ENCODE results near the gene CEP76. TPM values are rescaled to one million over a fixed set of nuclear protein-coding genes. Genes with fewer than 3 reads are reported as not detected.

Gene CEP76
- total RNA-seq, 1 experiment from 2014 or later = 13.5 TPM

- Histone ChIP-seq H3K9me2 (ENCODE audit: insufficient read depth) (no peaks in the 10 kb centered on the region), H3K27me3 (ENCODE audit: insufficient read depth, low read length) (no peaks in the 10 kb centered on the region), H2AFZ (ENCODE audit: low read depth, low read length, poor library complexity, severe bottlenecking) (peak within 1 kb of the TSS; percentile 20), H3K36me3 (ENCODE audit: control insufficient read depth in 1 of 2, insufficient read depth in 2 of 2, low read length in 2 of 2) (no peaks in the 10 kb centered on the region), H3K4me2 (ENCODE audit: low read length) (peak within 1 kb of the TSS; percentile 83), H3K9me3 (ENCODE audit: control insufficient read depth in 1 of 2, insufficient read depth in 1 of 2, low read depth in 1 of 2, low read length in 2 of 2) (no peaks in the 10 kb centered on the region), H3K79me2 (ENCODE audit: insufficient read depth, low read length) (peaks cover 32% of the 10 kb centered on the region), H3K4me1 (ENCODE audit: control insufficient read depth in 1 of 2, insufficient read depth in 2 of 2, low read length in 2 of 2) (peaks cover 10 to 35% of the 10 kb centered on the region in 2 experiments), H3K4me3 (replicated peaks in 1 of 2; ENCODE audit: low read depth in 1 of 2, low read length in 2 of 2) (peak within 1 kb of the TSS; percentile 62 to 79), H3K27ac (ENCODE audit: low read depth, low read length) (peak within 1 kb of the TSS; percentile 75), H3K9ac (ENCODE audit: low read length) (peak within 1 kb of the TSS; percentile 74), H4K20me1 (ENCODE audit: insufficient read depth) (0 out of 2 replicates have a peak, but pooled peaks cover 3% of the 10 kb centered on the region)
- no TSS peak for BruUV-seq (replicated peaks)
- ChIA-PET RAD21 (ENCODE audit: low non-redundant PET in 1 of 2, low total read pairs in 2 of 2, uncharacterized antibody in 2 of 2, unreplicated experiment in 2 of 2) (interaction anchor here in 1 of 2 experiments (0.7 kb wide), 1 partner anchor 265 kb away, joined by 4 read pairs; no protein-coding TSS in a partner anchor), POLR2A (interaction anchor here (1.0 kb wide), 1 partner anchor 265 kb away, joined by 3 read pairs; no protein-coding TSS in a partner anchor), CTCF (interaction anchor here (1.1 to 1.8 kb wide), 2 partner anchors 263 to 374 kb away, joined by 3 to 26 read pairs; no protein-coding TSS in a partner anchor)
- TF ChIP-seq YY1 (IDR thresholded peaks at IDR 0.05; ENCODE audit: extremely low read depth, insufficient replicate concordance, low read depth, low read length) = no peak
- no peak for TF ChIP-seq EGR1 (IDR thresholded peaks at IDR 0.05; ENCODE audit: low read depth)
- no peak for TF ChIP-seq EZH2 (IDR thresholded peaks at IDR 0.05)
- no peak for TF ChIP-seq JUND (IDR thresholded peaks at IDR 0.05)
- no peak for TF ChIP-seq SP1 (IDR thresholded peaks at IDR 0.05; ENCODE audit: low read depth)
- TF ChIP-seq CTCF (IDR thresholded peaks at IDR 0.05 in 2 of 3, conservative IDR thresholded peaks at IDR 0.05 in 1 of 3; ENCODE audit: borderline replicate concordance in 1 of 3, insufficient read depth in 1 of 3, low read depth in 2 of 3, low read length in 2 of 3) = no peak
- TF ChIP-seq POLR2AphosphoS5 (IDR thresholded peaks at IDR 0.05; ENCODE audit: low read depth, low read length) = peak; percentile 75
- no peak for TF ChIP-seq FOSL1 (IDR thresholded peaks at IDR 0.05; ENCODE audit: low read depth)
- TF ChIP-seq SIN3A (IDR thresholded peaks at IDR 0.05; ENCODE audit: low read depth) = no peak; the same call in 1 of the 2 replicates
- no peak for TF ChIP-seq EZH2phosphoT487 (IDR thresholded peaks at IDR 0.05; ENCODE audit: borderline replicate concordance)
- TF ChIP-seq TCF7L2 (IDR thresholded peaks at IDR 0.05; ENCODE audit: borderline replicate concordance, extremely low read depth, insufficient read depth, insufficient read length) = no peak
- TF ChIP-seq ZFX (IDR thresholded peaks at IDR 0.05) = peak; percentile 1; the same call in 1 of the 2 replicates
- TF ChIP-seq, protein P1, sequence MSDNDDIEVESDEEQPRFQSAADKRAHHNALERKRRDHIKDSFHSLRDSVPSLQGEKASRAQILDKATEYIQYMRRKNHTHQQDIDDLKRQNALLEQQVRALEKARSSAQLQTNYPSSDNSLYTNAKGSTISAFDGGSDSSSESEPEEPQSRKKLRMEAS (IDR thresholded peaks at IDR 0.05) = peak; percentile 74
- TF ChIP-seq POLR2A (IDR thresholded peaks at IDR 0.05; ENCODE audit: borderline replicate concordance, extremely low read depth, insufficient read depth, insufficient read length) = peak; percentile 47
- TF ChIP-seq, protein P2, sequence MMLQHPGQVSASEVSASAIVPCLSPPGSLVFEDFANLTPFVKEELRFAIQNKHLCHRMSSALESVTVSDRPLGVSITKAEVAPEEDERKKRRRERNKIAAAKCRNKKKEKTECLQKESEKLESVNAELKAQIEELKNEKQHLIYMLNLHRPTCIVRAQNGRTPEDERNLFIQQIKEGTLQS (IDR thresholded peaks at IDR 0.05) = no peak
- no peak for TF ChIP-seq ZNF274 (IDR thresholded peaks at IDR 0.05; ENCODE audit: low read depth, low read length)
- no peak for TF ChIP-seq SRF (IDR thresholded peaks at IDR 0.05; ENCODE audit: low read depth)
- TF ChIP-seq, protein P3, sequence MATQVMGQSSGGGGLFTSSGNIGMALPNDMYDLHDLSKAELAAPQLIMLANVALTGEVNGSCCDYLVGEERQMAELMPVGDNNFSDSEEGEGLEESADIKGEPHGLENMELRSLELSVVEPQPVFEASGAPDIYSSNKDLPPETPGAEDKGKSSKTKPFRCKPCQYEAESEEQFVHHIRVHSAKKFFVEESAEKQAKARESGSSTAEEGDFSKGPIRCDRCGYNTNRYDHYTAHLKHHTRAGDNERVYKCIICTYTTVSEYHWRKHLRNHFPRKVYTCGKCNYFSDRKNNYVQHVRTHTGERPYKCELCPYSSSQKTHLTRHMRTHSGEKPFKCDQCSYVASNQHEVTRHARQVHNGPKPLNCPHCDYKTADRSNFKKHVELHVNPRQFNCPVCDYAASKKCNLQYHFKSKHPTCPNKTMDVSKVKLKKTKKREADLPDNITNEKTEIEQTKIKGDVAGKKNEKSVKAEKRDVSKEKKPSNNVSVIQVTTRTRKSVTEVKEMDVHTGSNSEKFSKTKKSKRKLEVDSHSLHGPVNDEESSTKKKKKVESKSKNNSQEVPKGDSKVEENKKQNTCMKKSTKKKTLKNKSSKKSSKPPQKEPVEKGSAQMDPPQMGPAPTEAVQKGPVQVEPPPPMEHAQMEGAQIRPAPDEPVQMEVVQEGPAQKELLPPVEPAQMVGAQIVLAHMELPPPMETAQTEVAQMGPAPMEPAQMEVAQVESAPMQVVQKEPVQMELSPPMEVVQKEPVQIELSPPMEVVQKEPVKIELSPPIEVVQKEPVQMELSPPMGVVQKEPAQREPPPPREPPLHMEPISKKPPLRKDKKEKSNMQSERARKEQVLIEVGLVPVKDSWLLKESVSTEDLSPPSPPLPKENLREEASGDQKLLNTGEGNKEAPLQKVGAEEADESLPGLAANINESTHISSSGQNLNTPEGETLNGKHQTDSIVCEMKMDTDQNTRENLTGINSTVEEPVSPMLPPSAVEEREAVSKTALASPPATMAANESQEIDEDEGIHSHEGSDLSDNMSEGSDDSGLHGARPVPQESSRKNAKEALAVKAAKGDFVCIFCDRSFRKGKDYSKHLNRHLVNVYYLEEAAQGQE (IDR thresholded peaks at IDR 0.05; ENCODE audit: low read depth) = no peak
- TF ChIP-seq CEBPB (IDR thresholded peaks at IDR 0.05; ENCODE audit: low read depth) = no peak
- peak; percentile 87 for ATAC-seq
- intact Hi-C loops (cut with micrococcal nuclease) = loop anchor here (1.0 to 2.0 kb wide), 2 partner anchors 235 to 251 kb away; partner anchors contain the start of gene PRELID3A
- no peak for DNase-seq (ENCODE audit: low read depth, low spot score)
Observed at GRCh38 chr18:12657684-12658425, 44.7 kb downstream of the CEP76 start, which contains the start of gene SPIRE1. SPIRE1 (minus strand) TSS chr18:12658107; CDS start chr18:12657866, 241 bp downstream.
